IMR-90 (cell line): ENCODE measurements around the gene ADAMTSL1. TPM values are rescaled to one million over a fixed set of nuclear protein-coding genes. Genes with fewer than 3 reads are reported as not detected.

ENCODE experiments used
- ATAC-seq: fragments of 200-7000 bp; cut with Tn5 transposase; 2 replicates; pipeline ENCODE4 v1.9.1; 2020; ENCODE audit warnings: low read depth, mild to moderate bottlenecking, moderate library complexity
- BruUV-seq: library from RNA; stranded (reverse); fragments of 400-500 nt; replicated peaks from 2 replicates; lab custom pipeline; 2021; lab: Mats Ljungman, UMichigan
- CTCF ChIA-PET: fragments of 300-600 bp; formaldehyde crosslinking; extraction: SDS; loops from one replicate; lab custom pipeline; 2021; ENCODE audit warnings: antibody characterized with exemption; lab: Yijun Ruan, JAX
- POLR2A ChIA-PET: fragments of 300-600 bp; sonication (Branson Sonifier 250); formaldehyde crosslinking; loops from one replicate; lab custom pipeline; 2022; ENCODE audit warnings: antibody characterized with exemption; ENCODE audit not compliant: unreplicated experiment; lab: Charles Lee
- DNase-seq: peaks from one replicate; pipeline ENCODE4 v3.0.0; 2013
- H2AFZ ChIP-seq: replicated peaks from 2 replicates; pipeline ENCODE3; 2013; ENCODE audit warnings: low read length, mild to moderate bottlenecking; ENCODE audit not compliant: poor library complexity
- H2AK5ac ChIP-seq: 2 replicates; pipeline ENCODE4 v1.6.1; 2013; ENCODE audit warnings: low read depth, low read length, inconsistent platforms
- H2AK9ac ChIP-seq: replicated peaks from 2 replicates; pipeline ENCODE3; 2013; ENCODE audit warnings: mild to moderate bottlenecking, low read depth, low read length, moderate library complexity; ENCODE audit not compliant: poor library complexity
- H2BK120ac ChIP-seq: 2 replicates; pipeline ENCODE4 v1.6.1; 2013; ENCODE audit warnings: low read depth, low read length, inconsistent platforms
- H2BK15ac ChIP-seq: 3 replicates; pipeline ENCODE4 v1.6.1; 2013; ENCODE audit warnings: low read depth, low read length, inconsistent platforms
- H2BK20ac ChIP-seq: 2 replicates; pipeline ENCODE4 v1.6.1; 2013; ENCODE audit warnings: low read depth, mild to moderate bottlenecking, inconsistent platforms, low read length, moderate library complexity
- H2BK5ac ChIP-seq: 2 replicates; pipeline ENCODE4 v1.6.1; 2013; ENCODE audit warnings: mild to moderate bottlenecking, low read depth, low read length, inconsistent platforms; ENCODE audit not compliant: poor library complexity, severe bottlenecking
- H3K14ac ChIP-seq: replicated peaks from 2 replicates; pipeline ENCODE4 v1.6.1; 2013; ENCODE audit warnings: low read depth, low read length, inconsistent platforms
- H3K18ac ChIP-seq: 2 replicates; pipeline ENCODE4 v1.6.1; 2013; ENCODE audit warnings: low read depth, low read length, control low read depth
- H3K23ac ChIP-seq: 2 replicates; pipeline ENCODE4 v1.6.1; 2013; ENCODE audit warnings: low read depth, low read length, inconsistent platforms
- H3K27ac ChIP-seq: 2 replicates; pipeline ENCODE4 v1.5.1; 2013; ENCODE audit warnings: mild to moderate bottlenecking, control low read depth, low read length; ENCODE audit not compliant: insufficient read depth
- H3K27me3 ChIP-seq: 2 replicates; pipeline ENCODE4 v1.6.1; 2013; ENCODE audit warnings: low read length; ENCODE audit not compliant: control insufficient read depth, insufficient read depth
- H3K36me3 ChIP-seq: 2 replicates; pipeline ENCODE4 v1.6.1; 2013; ENCODE audit warnings: low read length, mixed read lengths; ENCODE audit not compliant: control insufficient read depth, insufficient read depth
- H3K4ac ChIP-seq: 2 replicates; pipeline ENCODE4 v1.6.1; 2013; ENCODE audit warnings: low read depth, low read length, inconsistent platforms
- H3K4me1 ChIP-seq: 2 replicates; pipeline ENCODE4 v1.6.1; 2013; ENCODE audit warnings: low read length, mixed read lengths; ENCODE audit not compliant: control insufficient read depth, insufficient read depth
- H3K4me2 ChIP-seq: 2 replicates; pipeline ENCODE4 v1.6.1; 2013; ENCODE audit warnings: low read depth, mild to moderate bottlenecking, control low read depth, low read length, moderate library complexity
- H3K4me3 ChIP-seq: 2 replicates; pipeline ENCODE4 v1.5.1; 2013; ENCODE audit warnings: low read depth, mild to moderate bottlenecking, control low read depth, low read length, moderate library complexity; ENCODE audit not compliant: insufficient read depth
- H3K56ac ChIP-seq: 2 replicates; pipeline ENCODE4 v1.6.1; 2013; ENCODE audit warnings: low read length, inconsistent platforms; ENCODE audit not compliant: insufficient read depth; ENCODE audit errors: extremely low read depth
- H3K79me1 ChIP-seq, 2 experiments: 2 replicates each; pipeline ENCODE4 v1.6.1; 2013; ENCODE audit warnings: low read length in 2 of 2, inconsistent platforms in 1 of 2, low read depth in 1 of 2
- H3K9ac ChIP-seq: 2 replicates; pipeline ENCODE4 v1.6.1; 2013; ENCODE audit warnings: low read depth, low read length, control low read depth
- H3K9me1 ChIP-seq: 2 replicates; pipeline ENCODE4 v1.6.1; 2013; ENCODE audit warnings: low read length, inconsistent platforms; ENCODE audit not compliant: insufficient read depth
- H3K9me3 ChIP-seq: 2 replicates; pipeline ENCODE4 v1.6.1; 2013; ENCODE audit warnings: low read length; ENCODE audit not compliant: control insufficient read depth, insufficient read depth
- H4K20me1 ChIP-seq: 2 replicates; pipeline ENCODE4 v1.6.1; 2013; ENCODE audit warnings: low read length, inconsistent platforms; ENCODE audit not compliant: insufficient read depth
- H4K5ac ChIP-seq: 2 replicates; pipeline ENCODE4 v1.6.1; 2013; ENCODE audit warnings: mild to moderate bottlenecking, low read depth, low read length, control low read depth
- H4K8ac ChIP-seq, 2 experiments: 2 replicates each; pipeline ENCODE4 v1.6.1; 2013; ENCODE audit warnings: low read depth in 2 of 2, low read length in 2 of 2, control low read depth in 1 of 2, inconsistent platforms in 1 of 2
- H4K91ac ChIP-seq: 2 replicates; pipeline ENCODE4 v1.6.1; 2013; ENCODE audit warnings: low read depth, low read length, inconsistent platforms; ENCODE audit not compliant: insufficient read depth
- MAZ ChIP-seq: IDR thresholded peaks from 2 replicates; pipeline ENCODE4 v1.6.1; 2012; ENCODE audit warnings: low read depth, mild to moderate bottlenecking, low read length, improper control_type of control experiment, moderate library complexity, borderline replicate concordance
- RAD21 ChIP-seq: IDR thresholded peaks from 2 replicates; pipeline ENCODE4 v1.6.1; 2012; ENCODE audit warnings: low read length, improper control_type of control experiment
- RCOR1 ChIP-seq: IDR thresholded peaks from 2 replicates; pipeline ENCODE4 v1.6.1; 2012; ENCODE audit warnings: mild to moderate bottlenecking, low read length, improper control_type of control experiment; ENCODE audit not compliant: insufficient replicate concordance
- WGBS, 2 experiments: methylation state at CpG; one replicate each; pipeline versions ENCODE4 v1.1.5 to v1.1.7; 2013; ENCODE audit warnings: missing lambda C conversion rate in 2 of 2; ENCODE audit not compliant: insufficient read length in 1 of 2; ENCODE audit errors: extremely low coverage in 2 of 2; 5-methylcytosine and 5-hydroxymethylcytosine counted together
- dilution Hi-C: fragments of 300-500 bp; cut with HindIII; formaldehyde crosslinking; loops from one replicate; pipeline ENCODE4 v1.14.3; 2018; ENCODE audit warnings: low sequenced_read_pairs; ENCODE audit not compliant: unreplicated experiment
- in situ Hi-C: fragments of 300-500 bp; cut with MboI; formaldehyde crosslinking; loops from 3 replicates; pipeline ENCODE4 v1.14.3; 2019; ENCODE audit warnings: low sequenced_read_pairs, inconsistent platforms, mixed read lengths
- intact Hi-C: fragments of 100-400 bp; cut with micrococcal nuclease; formaldehyde crosslinking; loops from 2 replicates; pipeline ENCODE4 v1.10.0; 2022
- polyA plus RNA-seq, 3 experiments: library from polyadenylated mRNA; depleted of rRNA; stranded (reverse); fragments of >200 nt; gene quantifications; 2 replicates each; pipeline ENCODE4 v1.2.3, GENCODE V29; 2012; ENCODE audit warnings: low replicate concordance in 1 of 3
- total RNA-seq: library from RNA; depleted of rRNA; stranded (reverse); fragments of >200 nt; gene quantifications from 2 replicates; pipeline ENCODE4 v1.2.3, GENCODE V29; 2012

Gene ADAMTSL1
- total and polyA plus RNA-seq, 2 of the 4 experiments (the other 2 are of a cell fraction) = 38.2 to 62.2 TPM

DNA sequence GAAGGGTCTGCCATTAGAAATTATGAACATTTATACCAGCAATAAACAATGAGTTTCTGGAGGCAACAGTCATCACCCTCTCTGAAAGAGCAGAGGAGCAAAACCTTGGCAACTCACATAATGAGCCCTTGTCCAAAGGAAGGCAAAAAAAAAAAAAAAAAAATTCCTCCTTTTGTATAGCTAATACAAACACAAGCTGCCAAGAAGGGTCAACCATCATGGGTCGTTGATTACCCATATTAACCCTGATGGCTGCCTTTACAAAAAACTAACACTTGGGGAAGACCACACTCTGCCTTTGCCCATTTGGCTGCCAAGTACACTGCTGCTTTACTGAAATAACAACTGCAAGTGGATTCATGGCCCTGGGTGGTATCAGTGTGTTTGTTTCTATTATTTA lies 272.7 kb downstream of the ADAMTSL1 start:
- Histone ChIP-seq H3K18ac (no peak overlapping the region; the same call in 1 of the 2 replicates), H3K56ac (no peak overlapping the region), H2BK20ac (no peak overlapping the region), H4K5ac (no peak overlapping the region), H3K4me1 (peaks cover 10% of the 10 kb centered on the region), H3K36me3 (no peaks in the 10 kb centered on the region), H3K9me1 (peaks cover 8% of the 10 kb centered on the region), H3K27me3 (no peaks in the 10 kb centered on the region), H2AK9ac (no peak overlapping the region), H2BK5ac (no peak overlapping the region), H2BK120ac (no peak overlapping the region), H3K4me2 (no peak overlapping the region), H4K20me1 (no peaks in the 10 kb centered on the region), H3K4me3 (no peak overlapping the region), H3K9ac (no peak overlapping the region), H3K23ac (no peak overlapping the region), H3K79me1 (no peaks in the 10 kb centered on the region), H3K9me3 (no peaks in the 10 kb centered on the region), H4K8ac (no peak overlapping the region), H3K4ac (no peak overlapping the region), H3K27ac (no peak overlapping the region), H2BK15ac (no peak overlapping the region), H4K91ac (no peak overlapping the region), H2AFZ (no peak overlapping the region), H3K14ac (no peak overlapping the region), H2AK5ac (no peak overlapping the region)
- ATAC-seq (no peak), DNase-seq (no peak)
- ChIA-PET POLR2A (no interaction called here), CTCF (no interaction called here)
- WGBS, 2 experiments = no CpG with 5 or more reads among the region's 1 CpG
- dilution Hi-C loops = no loop called here
- intact Hi-C loops = no loop called here
- in situ Hi-C loops = no loop called here
- TF ChIP-seq RAD21 (no peak), MAZ (no peak), RCOR1 (no peak)
- no TSS peak for BruUV-seq
